Activated gamma-delta T cell treated with Interleukin-2 at 50 U/mL for 16 hours (primary cell): ENCODE data around the gene SEMA4F.

ENCODE experiments used
- DNase-seq: peaks from one replicate; pipeline ENCODE4 v3.0.0-alpha.2; 2020

SEMA4F gene

GRCh38 chr2:74708883-74709282 is 54.8 kb downstream of the SEMA4F start:
- DNase-seq = no peak

DNA sequence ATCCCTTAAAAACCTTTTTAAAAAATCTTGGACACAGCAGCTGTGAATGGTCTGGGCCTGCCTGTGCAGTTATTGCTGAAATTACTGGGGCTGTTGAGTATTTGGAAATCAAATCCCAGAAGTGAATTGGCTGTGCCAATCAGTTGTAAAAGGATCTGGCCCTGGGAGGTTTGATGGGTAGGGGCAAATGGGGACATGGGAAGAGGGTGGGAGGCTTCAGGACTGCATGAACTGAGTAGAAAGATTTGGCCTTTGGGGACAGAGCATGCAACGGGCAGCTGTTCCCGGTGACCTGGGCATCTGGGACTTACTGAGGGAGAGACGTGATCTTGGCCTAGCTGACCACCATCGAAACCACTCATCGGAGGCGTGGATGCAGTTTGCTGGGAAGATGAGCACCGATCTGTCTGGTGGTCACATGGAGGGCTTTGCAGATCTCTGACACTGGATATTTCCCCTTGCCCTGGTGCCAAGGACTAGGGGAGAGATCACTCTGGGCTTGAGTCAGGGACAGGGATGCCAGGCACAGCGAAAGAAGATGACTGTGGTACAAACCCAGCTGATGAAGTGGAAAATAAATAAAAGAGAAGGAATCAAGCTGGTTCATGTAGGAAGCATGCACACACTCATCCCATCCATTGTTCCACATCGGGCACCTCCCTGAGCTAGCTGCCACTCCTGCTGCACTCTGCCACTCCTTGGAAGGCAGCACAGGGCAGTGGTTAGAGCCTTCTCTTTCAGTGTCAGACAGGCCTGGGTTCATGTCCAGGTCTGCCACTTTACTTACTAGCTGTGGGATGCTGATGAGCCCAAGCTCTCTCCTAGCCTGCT is 58.4 kb downstream of the SEMA4F start:
- no peak for DNase-seq

GRCh38 chr2:74714691-74715080 is 60.6 kb downstream of the SEMA4F start:
- DNase-seq = no peak

DNA sequence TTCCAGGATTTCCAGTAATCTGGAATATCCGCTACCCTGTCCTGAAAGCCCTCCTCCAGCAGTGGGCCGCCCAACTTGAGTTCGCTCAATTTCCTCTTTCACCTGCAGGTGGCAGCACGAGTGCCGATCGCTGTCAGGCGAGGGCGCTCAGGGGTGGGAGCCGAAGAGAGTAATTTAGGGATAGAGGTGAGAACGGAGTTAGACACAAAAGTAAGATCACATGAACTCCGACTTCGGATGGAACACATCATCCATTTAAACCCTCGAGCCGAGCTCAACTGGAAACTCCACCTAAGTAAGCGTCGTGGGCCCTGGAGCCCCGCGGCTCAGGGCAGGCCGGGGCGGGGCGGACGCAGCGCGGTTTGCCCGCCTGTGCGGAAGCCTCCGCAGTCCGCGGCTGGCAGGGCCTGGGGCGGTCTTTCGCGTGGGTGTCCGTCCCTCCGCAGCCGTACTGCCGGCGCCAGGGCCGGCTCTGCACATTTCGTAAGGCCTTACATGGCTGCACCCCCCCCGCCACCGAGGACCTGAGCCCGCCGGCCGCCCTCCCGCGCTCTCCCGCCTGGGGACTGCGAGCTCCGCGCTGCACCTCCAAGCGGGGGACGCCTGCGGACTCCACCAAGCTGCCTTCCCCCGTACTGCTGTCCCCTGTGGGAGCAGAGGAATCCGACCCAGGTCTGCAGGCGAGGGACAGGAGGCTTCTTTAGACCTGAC is 61.2 kb downstream of the SEMA4F start:
- DNase-seq = peak; percentile 78

DNA sequence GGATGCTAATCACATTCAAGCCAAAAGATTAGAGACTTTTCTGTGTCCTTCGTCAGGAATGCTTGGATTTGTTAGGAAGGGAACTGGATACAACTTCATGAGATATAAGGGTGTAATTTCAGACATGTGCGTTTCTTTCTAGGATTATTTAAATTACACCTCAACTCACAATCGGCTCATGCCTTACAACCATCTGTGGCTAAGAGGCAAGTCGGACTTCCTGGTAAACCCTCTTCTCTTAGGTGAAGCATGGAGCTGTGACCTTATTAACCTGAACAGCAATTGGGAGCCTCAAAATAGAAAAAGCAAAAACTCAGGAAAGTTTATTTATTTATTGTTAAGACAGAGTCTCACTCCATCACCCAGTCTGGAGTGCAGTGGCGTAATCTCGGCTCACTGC is 61.8 kb downstream of the SEMA4F start:
- DNase-seq = no peak

DNA sequence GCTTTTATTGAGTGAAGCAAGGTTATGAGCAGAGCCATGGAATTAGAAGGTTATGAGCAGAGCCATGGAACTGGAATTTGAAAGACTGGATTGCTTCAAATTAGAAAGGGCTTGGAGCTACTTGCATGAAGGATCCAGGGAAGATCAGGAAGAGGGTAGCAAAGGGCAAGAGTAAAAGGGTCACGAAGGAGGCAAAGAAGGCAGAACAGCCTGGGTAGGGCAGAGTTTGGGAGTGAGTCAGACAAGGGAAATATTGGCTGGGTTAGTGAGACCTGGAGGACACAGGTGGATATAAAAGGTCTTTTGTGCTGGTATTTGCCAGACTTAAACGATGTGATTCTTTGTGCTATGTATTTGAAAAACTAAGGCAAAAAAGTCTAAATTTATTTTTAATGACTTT is 65.0 kb downstream of the SEMA4F start:
- no peak for DNase-seq

GRCh38 chr2:74721316-74721715 is 67.3 kb downstream of the SEMA4F start:
- DNase-seq = no peak

- no peak for DNase-seq
Measured at GRCh38 chr2:74724496-74724895, 70.4 kb downstream of the SEMA4F start.

DNA sequence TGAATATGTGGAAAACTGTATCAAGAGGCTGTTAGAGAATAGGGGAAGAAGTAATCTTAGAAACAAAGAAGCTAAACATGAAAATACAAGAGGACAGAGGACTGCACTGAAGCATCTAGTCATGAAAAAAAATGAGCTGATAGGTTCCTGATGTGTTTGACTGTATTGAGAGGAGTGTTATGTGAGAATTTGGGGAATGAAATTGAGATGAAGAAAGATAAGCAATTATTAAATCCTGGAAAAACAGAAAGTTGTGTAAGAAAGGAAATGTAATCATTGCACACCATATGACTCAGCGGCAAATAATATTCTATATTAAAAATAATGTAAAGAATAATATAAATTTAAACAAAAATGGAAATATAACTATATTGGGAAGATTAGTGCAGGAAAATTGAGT is 71.2 kb downstream of the SEMA4F start:
- no peak for DNase-seq

GRCh38 chr2:74728842-74729241 is 74.8 kb downstream of the SEMA4F start:
- no peak for DNase-seq

DNA sequence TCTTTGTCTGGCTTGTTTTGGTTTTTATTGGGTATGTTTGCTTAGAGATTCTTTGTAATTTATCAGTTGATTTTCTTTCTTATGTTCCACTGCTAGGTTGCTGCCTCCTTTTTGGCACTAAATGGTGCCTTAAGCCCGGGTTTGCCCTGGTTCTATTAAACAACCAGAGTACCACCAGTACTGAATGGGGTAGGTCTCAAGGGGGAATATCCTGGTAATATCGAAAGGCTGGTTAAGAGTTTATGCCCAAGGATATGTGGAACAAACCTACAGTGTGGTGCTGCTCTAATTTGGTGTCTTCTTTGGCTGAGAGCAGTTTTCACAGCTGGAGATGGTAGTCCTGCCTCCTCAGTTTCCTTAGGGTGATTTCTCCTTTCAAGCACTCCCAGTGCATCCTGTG is 76.5 kb downstream of the SEMA4F start:
- DNase-seq = no peak
